Stimulated activated CD8-positive, alpha-beta memory T cell treated with anti-CD3 and anti-CD28 coated beads, Interleukin-7, amount 100 ng/mL, for 48 hours (primary cell): ENCODE results near the gene EIF4EBP2.

Experiments
- DNase-seq, 2 donors: peaks; one replicate each; pipeline ENCODE4 v3.0.0-alpha.2; 2020; ENCODE audit warnings: low read depth in 1 of 2; ENCODE audit errors: extremely low read depth in 1 of 2

EIF4EBP2 gene

DNA sequence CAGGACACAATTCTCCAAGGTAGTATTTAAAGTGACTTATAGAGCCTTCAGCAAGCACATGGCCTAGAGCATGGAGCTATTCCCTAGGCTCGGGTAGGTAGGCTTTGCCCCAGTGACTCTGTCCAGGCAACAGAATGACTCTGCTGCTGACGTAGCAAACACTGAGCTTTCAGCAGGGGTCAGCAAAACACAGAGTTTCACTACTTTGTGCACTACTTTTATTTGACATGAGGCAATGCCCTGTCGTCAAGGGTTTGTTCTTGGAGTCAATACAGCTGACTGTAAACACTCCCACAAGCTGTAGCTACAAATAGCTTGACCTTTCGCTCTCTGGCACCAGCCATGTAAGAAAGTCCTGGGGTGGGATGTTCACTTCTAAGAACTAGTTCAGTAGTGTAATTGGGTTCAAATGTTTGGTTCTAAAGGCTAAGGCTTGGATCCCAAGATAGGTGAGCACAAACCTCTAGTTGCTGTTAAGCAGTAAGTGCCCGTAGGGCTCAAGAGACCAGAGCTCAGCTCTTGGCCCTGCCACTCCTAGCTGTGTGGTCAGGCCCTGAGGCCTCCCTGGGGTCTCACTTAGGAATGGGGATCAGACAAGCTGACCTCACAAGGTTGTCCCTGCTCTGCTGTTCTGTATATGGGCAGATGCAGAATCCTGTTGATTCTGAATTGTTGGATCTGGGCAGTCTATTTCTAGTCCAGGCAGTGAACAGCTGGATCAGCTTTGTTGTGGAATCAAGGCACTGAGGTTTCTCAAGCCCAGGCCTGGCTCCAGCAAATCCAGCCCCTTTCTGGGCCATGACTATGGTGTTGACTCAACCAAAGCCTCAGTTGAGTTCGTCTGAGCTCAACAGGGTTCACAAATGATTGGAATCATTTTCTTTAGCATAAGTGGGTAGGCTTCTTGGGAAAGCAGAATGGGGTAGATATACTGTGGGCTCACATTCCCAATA is 26.8 kb downstream of the EIF4EBP2 start:
- DNase-seq, result no peak

DNA sequence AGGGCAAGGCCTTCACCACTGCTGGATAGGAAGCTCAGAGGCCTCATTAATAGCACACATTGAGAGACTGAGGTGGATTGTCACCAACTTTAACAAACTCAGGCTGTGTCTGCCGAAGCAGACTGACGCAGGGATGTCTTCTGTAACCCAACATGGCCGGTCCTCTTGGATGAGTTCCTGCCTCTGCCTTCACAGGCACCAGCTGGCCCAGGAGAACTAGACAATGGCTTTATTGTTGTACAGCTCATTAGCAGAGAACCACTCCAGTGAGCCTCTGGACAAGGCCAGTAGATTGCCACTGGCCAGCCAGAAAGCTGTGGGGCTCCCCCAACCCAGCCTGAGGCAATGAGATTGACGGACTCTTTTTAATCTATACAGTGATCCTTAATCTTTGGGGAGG is 28.2 kb downstream of the EIF4EBP2 start:
- DNase-seq, result no peak

DNA sequence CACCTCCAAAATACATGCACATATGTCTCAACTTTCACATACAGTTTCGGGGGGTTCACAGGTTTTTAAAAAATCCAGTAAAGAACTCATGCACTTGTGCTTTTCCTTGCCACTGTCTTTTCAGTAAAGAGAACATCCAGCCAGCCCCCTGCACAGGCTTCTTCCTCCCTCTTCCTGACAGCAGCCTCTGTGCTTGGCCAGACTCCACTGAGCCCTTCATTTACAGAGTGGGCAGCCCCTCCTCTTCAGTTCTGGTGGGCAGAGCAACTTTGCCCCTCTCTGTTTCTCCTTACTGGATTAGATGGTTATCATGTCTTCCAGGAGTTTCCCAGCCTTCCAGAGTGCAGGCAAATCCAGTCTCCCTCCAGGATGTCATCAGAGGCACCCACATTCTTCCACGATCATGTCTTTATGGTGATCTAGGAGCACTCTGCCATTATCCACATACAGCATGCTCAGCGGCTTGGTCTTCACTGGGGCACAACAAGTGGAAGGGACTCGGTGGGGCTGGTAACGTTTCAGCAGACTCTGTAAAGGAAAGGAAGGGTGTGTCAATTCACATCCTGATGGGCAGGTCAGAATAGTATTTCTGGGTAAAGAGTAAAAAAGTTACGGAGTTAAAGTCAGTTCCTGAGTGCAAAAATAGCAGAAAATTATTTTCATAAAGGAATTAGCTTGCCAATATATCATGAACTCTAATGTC is 28.8 kb downstream of the EIF4EBP2 start:
- no peak for DNase-seq

DNA sequence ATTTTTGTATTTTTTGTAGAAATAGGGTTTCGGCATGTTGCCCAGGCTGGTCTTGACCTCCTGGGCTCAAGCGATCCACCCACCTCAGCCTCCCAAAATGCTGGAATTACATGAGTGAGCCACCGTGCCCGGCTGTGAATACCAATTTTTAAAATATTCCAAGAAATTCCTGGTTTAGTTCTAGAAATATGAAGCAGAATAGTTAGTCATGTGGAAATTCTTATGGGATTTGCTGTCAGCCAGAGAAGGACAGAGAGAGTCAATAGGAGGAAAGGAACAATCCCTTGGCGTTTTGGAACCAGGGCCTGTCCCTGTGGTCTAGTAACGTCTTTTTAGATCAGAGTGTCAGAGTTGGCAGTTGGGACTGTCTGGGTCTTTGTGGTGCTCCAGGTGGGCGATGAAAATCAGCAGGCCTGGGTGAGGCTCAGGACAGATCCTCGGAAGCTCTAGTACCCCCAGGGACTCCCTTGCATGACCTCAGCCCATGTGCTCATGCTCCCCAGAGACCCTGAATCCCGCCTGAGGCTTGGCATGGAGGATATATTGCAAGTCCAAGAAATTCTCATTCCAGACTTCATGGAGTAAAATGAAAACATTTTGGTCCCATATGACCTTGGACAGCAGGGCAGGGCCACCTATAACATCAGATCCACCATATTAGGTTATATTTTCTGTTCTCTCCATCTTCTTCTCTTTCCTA is 29.8 kb downstream of the EIF4EBP2 start:
- DNase-seq, result no peak

DNA sequence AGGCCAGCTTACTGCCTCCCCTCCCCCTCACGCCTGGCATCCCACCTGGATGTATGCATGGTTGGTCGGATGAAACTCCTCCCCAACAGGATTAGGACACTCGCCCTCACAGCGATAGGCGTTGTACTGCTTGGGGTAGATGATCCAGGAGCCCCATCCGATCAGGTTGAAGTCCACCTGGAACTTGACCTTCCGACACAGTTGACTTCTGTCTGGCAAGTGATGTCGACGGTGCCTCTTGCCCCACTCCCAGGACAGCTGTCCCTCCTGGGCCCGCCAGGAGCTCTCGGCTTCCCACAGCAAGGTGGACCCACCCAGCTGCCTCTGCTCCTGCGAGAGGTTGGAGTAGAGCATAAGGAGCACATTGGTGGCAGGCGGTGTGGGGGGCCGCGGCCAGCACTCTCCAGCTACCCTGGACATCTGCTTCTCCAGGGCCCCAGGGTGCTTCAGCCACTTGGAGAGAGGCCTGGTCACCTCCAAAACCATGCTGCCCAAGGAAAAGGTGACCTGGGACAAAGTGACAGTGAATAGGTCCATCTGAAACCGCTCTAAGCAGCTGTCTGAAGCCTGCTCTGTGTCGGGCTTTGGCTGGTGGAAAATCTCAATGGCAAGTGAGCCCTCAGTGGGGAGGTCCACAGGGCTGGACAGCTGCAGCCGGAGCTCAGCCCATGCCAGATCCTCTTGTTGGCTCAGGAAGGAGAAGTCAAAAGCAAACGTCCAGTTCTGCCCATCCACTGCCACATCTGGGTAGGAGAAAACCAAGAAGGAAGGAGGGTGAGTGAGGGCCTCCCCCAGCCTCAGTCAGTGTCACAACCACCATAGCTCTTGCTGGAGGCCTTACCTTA is 31.5 kb downstream of the EIF4EBP2 start:
- DNase-seq, result no peak

DNA sequence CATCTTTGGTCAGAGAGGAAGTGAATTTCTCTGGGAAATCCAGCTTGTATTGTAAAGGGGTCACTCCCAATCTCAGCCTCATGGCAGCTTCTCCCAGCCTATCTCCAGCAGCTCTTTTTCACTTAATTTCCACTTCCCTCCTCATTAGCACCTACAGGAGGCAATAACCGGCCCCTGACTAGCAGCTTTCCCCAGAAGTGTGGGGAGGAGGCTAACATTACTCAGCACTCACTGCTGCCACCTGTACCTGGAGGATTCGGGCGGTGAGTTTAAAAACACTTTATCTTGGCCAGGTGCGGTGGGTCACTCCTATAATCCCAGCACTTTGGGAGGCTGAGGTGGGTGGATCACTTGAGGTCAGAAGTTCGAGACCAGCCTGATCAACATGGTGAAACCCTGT is 33.8 kb downstream of the EIF4EBP2 start:
- DNase-seq, result no peak

DNA sequence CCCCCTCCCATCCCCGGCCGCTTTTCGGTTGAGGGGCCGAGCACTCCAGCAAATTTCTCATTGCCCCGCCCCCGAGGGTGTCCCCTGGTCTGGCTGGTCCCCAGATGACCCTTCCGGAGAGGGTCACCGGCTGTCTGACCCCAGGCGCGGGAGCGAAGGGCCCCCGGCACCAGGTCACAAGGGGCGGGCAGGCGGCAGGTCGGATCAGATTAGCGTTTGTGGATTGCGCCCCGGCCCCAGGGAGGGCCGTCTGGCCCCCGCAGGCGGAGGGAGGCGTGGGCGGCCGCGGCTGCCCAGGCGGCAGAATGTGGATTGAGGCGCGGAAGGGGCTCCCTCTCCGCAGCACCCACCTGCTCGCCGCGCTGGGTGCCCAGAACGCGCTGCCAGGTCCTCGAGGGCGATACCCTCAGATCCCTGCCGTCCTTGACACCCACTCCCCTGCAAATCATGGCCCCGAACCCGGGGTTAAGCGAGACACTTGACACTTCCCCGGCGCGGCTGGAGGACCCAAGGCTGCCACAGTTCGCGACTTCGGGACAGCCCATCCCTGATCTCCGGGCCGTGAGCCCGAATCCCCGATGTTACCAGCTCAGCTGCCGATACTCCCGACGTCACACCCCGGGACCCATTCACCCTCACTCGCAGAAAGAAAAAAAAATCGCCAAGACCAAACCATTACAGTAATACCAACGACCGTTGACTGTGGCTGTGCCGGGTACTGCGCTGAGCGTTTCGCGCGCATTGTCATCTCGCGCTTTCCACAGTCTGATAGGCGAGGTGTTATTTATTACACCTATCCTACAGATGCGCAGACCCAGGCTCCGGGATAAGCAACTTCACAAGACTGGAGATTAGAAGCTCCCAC is 36.6 kb downstream of the EIF4EBP2 start:
- DNase-seq, result no peak

DNA sequence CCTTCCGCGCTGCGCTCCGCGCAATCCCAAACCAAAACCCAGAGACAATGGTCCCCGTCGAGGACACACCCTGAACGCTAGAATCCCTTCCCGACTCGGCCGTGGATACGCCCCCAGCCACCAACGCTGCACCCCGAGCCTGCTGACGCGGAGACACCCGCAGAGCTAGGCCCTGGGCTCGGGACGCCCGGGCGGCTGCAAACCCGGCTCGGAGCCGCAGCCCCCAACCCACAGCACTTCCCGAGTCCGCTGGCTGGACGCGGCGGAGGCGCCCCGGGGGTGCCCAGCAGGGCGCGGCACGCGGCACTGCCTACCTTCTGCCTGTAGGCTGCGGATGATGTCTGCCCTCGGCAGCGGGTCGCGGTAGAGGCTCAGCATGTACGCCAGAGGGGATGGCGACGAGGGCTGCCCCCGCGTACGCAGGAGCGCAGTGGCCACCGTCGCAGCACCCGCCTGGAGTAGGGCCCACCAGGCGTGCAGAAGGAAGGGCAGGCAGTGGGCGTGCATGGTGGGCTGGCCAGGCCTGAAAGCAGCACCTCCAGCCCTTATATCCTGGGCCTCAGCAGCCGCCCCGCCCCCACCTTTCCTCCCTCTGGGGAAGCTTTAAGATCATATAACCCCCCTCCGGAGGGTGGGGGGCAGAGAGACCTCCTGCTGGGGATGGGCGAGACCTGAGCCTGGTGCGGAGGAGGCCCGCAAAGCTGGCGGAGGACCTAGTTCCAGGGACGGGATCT is 37.4 kb downstream of the EIF4EBP2 start, which contains the start of gene NODAL:
Gene NODAL (minus strand): TSS at position 521 of the 734 bp plus-strand sequence. CDS start 14 bp downstream, at position 507.
- DNase-seq, result no peak

DNA sequence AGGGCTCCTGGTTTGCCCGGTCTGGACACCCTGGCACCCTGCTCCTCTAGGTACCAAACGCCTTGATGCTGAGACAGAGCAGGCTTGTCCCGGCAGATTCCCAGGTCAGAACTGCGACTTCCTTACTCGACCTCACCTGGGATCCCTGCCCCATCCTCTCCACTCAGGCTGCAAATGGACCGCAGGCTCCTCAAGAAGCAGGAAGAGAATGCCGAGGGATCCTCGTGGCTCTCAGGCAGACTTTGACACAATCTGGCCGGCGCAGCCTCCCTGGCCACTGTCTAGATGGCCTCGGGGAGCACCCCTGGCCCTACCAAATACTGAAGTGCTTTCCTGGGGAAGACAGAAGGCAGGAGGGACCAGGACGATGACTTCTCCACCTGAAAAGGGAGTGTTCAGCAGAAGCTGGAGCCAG is 38.0 kb downstream of the EIF4EBP2 start:
- no peak for DNase-seq

DNA sequence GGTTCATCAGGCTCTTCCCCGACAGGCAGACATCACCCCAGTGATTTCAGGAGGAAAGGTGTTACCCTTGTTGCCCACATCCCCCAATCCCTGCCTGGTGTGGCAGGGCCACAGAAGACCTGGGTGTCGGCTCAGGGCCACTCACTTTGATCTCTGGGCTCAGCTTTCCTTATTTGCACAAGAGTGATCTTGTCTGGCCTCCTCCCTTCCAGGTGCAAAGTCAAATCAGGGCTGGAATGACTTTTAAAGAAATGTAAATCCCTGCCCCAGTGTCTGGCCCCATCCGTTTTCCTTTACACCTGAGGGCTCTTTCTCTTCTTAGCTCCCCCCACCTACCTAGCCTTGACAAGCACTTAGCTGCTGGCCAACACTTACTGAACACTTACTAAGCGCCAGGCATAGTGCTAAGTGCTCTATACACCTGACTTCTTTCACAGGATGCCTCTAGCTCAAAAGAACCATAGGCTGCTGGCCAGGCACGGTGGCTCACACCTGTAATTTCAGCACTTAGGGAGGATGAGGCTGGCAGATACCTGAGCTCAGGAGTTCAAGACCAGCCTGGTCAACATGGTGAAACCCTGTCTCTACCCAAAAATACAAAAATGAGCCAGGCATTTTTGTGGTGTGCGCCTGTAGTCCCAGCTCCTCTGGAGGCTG is 38.5 kb downstream of the EIF4EBP2 start:
- no peak for DNase-seq

DNA sequence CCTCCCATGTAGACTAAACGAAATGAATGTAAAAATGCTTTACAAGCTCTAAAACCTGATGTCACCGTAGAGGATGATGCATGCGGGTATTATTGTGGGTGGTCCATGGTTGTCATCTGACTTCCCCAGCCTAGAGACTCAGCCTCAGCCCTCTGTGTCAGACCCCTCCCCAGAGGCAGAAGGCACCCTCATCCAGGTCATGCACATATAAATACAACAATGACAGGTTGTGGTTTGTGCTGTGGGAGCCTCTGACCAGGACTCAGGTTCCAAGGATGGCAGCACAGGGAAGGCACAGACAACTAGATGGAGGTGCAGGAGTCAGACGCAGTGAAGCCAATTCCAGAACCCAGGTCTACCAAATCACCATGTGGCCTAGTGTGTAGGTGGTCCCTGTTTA is 40.8 kb downstream of the EIF4EBP2 start:
- no peak for DNase-seq

DNA sequence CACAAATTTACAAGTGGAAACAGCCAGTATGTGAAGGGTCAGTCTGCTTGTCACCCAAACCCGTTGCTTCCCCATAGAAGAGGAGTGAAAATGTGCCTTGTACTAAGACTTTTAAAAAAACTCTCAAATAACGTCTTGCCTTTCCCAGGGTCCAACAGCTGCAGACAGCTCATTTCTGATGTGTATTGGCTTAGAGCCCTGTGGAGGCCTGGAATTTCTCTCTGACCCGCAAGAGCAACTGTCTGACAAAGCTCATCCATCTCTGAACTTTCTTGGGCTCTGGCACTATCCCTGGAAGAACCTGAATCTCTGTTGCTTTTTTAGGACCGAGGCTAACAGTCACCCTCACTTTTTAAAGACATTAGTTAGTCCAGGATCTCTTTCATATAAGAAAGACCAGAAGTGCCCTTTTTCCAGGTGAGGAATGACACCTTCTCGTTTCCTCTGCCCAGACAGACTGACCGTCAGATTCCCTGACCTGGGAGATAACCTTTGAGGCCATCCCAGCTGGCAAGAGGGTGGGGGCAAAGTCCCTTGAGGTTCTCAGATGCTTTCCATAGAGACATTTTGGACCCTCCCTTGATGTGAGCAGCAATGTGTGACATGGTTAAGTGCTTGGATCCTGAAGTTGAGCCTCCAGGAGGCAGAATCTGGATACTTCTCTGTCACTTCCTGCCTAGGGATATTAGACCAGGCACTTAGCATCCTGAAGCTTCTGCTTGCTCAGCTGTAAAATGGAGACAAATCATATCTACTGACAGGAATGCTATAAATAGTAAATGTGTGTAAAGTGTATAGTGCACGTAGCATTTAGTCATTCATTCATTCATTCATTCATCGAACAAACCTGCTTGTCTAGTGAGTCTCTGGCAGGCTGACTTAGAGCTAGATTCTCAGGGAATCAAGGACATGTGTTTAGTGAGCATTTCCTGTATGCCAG is 42.0 kb downstream of the EIF4EBP2 start:
- no peak for DNase-seq

DNA sequence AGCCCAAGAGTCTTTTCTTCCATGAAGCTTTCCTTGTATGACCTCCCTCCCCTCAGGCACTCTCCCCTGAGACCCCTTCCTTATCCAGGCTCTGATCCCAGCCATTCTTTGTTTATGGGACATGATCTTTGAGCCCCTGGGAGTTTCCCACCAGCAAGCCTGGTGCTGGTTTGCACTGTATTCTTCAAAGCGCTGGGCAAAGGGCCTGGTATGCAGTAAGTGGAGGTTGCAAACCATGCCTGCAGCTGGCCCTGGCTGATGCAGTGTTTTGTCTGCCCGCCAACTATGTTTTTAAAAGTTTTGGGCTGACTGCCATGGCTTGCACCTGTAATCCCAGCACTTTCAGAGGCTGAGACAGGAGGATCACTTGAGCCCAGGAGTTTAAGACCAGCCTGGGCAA is 44.3 kb downstream of the EIF4EBP2 start:
- no peak for DNase-seq

DNA sequence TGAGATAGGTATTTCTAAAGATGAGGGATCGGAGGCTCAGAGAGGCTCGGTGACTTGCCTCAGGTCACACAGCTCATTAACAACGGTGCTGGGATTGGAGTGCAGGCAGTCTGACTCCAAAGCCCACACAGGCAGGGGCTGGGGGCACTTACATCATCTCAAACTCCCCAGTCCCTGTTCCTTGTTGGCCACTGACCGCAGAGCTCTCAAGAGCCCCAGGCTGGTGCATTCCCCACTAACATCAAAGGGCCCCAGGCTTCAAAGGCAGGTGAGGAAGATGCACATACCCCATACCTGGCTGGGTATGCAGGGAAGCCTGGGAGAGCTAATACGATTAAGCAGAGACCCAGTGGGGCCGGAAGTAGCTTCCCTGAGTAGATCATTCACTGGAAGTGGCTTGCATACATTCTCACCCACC is 51.3 kb downstream of the EIF4EBP2 start:
- no peak for DNase-seq

DNA sequence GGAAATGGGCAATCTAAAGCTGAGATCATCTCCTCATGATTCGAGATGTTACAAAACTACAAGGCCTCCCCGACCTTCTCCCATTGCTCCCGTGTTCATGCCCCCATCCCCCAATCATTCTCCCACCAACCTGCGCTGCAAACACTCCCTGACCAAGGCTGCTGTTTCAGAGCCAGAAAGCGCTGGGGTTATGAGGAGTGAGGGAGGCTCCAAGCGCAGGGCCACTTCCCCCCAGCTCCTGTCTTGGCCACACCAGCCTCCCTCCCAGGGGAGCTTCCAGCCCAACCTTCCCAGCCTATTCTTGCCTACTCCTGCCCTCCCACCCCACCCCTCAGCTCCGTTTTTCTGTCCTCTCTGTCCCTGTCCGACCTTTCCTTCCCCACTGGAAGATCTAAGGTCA is 52.2 kb downstream of the EIF4EBP2 start:
- no peak for DNase-seq

DNA sequence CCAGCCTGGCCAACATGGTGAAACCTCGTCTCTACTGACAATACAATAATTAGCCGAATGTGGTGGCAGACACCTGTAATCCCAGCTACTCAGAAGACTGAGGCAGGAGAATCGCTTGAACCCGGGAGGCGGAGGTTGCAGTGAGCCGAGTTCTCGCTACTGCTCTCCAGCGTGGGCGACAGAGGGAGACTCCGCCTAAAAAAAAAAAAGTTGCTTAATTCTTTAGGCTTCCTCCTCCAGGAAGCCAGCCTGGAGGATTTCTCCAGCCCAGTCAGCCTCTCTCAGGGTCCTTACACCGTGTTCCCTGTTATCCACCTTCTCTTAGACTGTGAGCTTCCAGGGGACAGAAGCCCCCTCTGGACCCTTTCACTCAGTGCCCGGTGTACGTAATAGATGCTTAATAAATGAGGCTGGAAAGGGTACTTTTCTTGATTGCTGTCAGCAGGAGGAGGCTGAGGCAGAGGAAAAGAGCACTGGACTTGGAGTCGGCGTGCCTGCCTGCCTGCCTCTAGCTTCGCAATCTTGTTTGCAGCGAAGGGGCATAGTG is 53.9 kb downstream of the EIF4EBP2 start:
- no peak for DNase-seq
